ENCODE measurements around the gene CCBE1. TPM values are rescaled to one million over a fixed set of nuclear protein-coding genes. Genes with fewer than 3 reads are reported as not detected.

The CCBE1 gene
- polyA plus RNA-seq, 5 donors = 75.0 to 105 (median 79.2) TPM

- DNase-seq = no peak
These were observed 120.5 kb downstream of the CCBE1 start for GRCh38 chr18:59576541-59577385.

GRCh38 chr18:59575995-59576394, 121.2 kb downstream of the CCBE1 start:
- no peak for DNase-seq

- no peak for DNase-seq
These were observed 123.3 kb downstream of the CCBE1 start for GRCh38 chr18:59573962-59574361.

GRCh38 chr18:59571902-59572301, 125.3 kb downstream of the CCBE1 start:
- DNase-seq = no peak

- DNase-seq = no peak
These were observed 126.4 kb downstream of the CCBE1 start for GRCh38 chr18:59570796-59571195.

GRCh38 chr18:59570101-59570775, 127.0 kb downstream of the CCBE1 start:
- DNase-seq = no peak

GRCh38 chr18:59569390-59569791, 127.8 kb downstream of the CCBE1 start:
- no peak for DNase-seq

- DNase-seq = no peak
These were observed 129.8 kb downstream of the CCBE1 start for GRCh38 chr18:59567431-59567830.

GRCh38 chr18:59566533-59566971, 130.7 kb downstream of the CCBE1 start:
- peak; percentile 83 to 88 for DNase-seq

GRCh38 chr18:59565957-59566356, 131.3 kb downstream of the CCBE1 start:
- no peak for DNase-seq

- DNase-seq = no peak
These were observed 132.7 kb downstream of the CCBE1 start for GRCh38 chr18:59564561-59564960.

GRCh38 chr18:59563176-59563785, 133.9 kb downstream of the CCBE1 start:
- no peak for DNase-seq

- no peak for DNase-seq
These were observed 134.5 kb downstream of the CCBE1 start for GRCh38 chr18:59562751-59563150.

GRCh38 chr18:59561612-59562011, 135.6 kb downstream of the CCBE1 start:
- no peak for DNase-seq

- DNase-seq = no peak
These were observed 136.7 kb downstream of the CCBE1 start for GRCh38 chr18:59560556-59560955.

- DNase-seq = no peak
These were observed 137.7 kb downstream of the CCBE1 start for GRCh38 chr18:59559528-59559927.

- DNase-seq = no peak
These were observed 141.1 kb downstream of the CCBE1 start for GRCh38 chr18:59555995-59556659.

GRCh38 chr18:59554796-59555335, 142.4 kb downstream of the CCBE1 start:
- no peak for DNase-seq

GRCh38 chr18:59553273-59553870, 143.9 kb downstream of the CCBE1 start:
- no peak for DNase-seq

GRCh38 chr18:59551902-59552635, 145.2 kb downstream of the CCBE1 start:
- no peak for DNase-seq

- no peak for DNase-seq
These were observed 147.1 kb downstream of the CCBE1 start for GRCh38 chr18:59550174-59550516.

All from right lung (tissue), 5 donors.